Posterior vena cava (tissue), 2 donors: ENCODE measurements around the gene IPO9. TPM values are rescaled to one million over a fixed set of nuclear protein-coding genes. Genes with fewer than 3 reads are reported as not detected.
"Not testable (repeated sequence)": the region's sequence is repeated elsewhere in the genome, so short reads cannot be mapped to it uniquely, and the experiment has no call there.

Experiments used
- DNase-seq: peaks from one replicate; pipeline ENCODE4 v3.0.0-alpha.2; 2020; ENCODE audit warnings: low spot score
- intact Hi-C, 2 donors: fragments of 100-400 bp; cut with DNase I; formaldehyde crosslinking; loops; one replicate each; pipeline versions ENCODE4 v1.14.1 to v1.14.2; 2022 to 2023
- total RNA-seq, 2 donors: library from RNA; stranded (reverse); fragmentation: NEBNext Ultra II Directional; extraction: Animal tissue kit (Norgen Biotek cat#: 25700); gene quantifications; one replicate each; pipeline ENCODE4 v1.2.1, GENCODE V29; 2021
- donor health status: DM: yes; HTN: yes; CAD: no.
- donor health status: DM: yes; HTN: yes; CAD: no.

The IPO9 gene
- total RNA-seq, 2 donors from 2014 or later: 31.7 to 37.5 TPM

GRCh38 chr1:201806801-201807200 lies 22.2 kb upstream of the IPO9 start:
- DNase-seq: no peak
- intact Hi-C loops: no loop called here

- intact Hi-C loops: no loop called here
- no peak for DNase-seq
Observed at GRCh38 chr1:201807958-201808632, 20.9 kb upstream of the IPO9 start.

- intact Hi-C loops: no loop called here
- no peak for DNase-seq
Observed at GRCh38 chr1:201808633-201808990, 20.3 kb upstream of the IPO9 start.

- no peak for DNase-seq
- intact Hi-C loops: no loop called here
Observed at GRCh38 chr1:201809876-201810275, 19.1 kb upstream of the IPO9 start.

DNA sequence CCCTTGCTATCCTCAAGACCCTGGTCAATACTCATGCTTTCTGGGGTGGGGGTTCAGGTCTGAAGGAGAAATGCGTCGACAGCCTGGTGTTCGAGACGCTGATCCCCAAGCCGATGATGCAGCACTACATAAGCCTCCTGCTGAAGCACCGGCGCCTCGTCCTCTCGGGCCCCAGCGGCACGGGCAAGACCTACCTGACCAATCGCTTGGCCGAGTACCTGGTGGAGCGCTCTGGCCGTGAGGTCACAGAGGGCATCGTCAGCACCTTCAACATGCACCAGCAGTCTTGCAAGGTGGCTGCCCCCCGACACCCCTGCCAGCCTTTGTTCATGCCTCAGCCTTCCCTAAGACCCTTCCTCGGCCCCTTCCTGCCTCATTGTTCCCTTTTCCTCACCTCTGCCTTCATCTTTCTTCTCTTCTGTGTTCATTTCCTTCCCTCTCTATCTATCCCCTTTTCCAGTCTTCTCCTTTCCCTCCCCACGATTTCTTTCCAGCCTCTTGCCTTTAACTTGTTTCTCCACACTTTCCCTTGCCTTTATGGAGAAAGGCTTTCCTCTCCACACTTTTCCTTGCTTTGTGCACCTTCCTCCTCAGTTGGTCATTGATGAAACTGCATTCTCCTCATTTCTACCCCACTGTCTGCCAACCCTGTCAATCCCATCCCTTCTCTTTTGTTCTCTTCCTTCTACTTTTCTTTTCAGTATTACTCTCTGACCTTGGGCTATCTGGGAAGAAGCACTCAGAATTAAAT lies 18.3 kb upstream of the IPO9 start:
- intact Hi-C loops: no loop called here
- DNase-seq: no peak

DNA sequence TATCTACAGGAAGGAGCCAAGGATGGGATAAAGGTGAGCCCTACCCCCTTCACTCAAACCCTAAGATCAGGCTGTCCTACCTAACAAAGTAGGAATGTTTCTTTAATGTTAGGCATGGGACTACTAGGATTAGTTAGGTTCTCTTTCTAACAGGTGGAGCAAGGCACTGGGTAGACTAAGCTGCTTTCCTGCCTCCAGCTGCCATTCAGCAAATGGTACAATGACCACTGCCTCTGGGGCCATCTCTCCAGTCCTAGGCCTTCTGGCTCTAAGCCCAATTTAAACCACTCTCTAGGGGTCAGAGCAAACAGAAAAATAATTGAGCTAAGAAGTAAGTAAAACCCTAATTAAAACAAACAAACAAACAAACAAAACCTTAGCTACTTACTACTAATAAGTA lies 15.7 kb upstream of the IPO9 start:
- intact Hi-C loops: no loop called here
- no peak for DNase-seq

- DNase-seq: no peak
- intact Hi-C loops: no loop called here
Observed at GRCh38 chr1:201816309-201816854, 12.6 kb upstream of the IPO9 start.

DNA sequence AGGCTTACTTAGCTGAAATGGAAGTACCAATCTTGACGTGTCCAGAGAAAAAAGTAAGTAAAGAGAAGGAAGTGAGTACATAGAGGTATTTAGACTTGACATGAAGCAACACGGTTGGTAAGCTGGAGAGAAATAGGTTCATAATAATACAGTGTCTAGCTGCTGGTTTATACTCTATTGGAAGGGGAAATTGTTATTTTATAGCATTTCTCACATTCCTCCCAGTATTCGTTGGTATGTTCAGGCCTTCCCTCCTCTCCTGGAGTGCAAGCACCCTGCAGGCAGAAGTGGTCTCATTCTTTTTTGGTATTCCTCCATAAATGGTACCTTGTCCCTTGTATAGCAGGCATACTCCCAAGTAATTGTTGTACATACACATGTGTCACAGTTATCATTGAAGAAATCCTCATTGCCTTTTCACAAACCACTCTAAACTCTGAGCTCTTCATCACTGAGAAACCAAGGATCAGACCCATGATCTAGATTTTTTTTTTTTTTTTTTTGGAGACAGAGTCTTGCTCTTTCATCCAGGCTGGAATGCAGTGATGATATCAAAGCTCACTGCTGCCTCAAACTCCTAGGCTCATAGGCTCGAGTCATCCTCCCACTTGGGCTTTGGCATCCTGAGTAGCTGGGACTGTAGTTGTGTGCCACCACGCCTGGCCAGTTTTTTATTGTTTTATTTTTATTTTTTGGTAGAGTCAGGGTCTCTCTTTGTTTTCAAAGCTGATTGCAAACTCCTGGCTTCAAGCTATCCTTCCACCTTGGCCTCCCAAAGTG lies 9.8 kb upstream of the IPO9 start:
- DNase-seq: no peak
- intact Hi-C loops: no loop called here

DNA sequence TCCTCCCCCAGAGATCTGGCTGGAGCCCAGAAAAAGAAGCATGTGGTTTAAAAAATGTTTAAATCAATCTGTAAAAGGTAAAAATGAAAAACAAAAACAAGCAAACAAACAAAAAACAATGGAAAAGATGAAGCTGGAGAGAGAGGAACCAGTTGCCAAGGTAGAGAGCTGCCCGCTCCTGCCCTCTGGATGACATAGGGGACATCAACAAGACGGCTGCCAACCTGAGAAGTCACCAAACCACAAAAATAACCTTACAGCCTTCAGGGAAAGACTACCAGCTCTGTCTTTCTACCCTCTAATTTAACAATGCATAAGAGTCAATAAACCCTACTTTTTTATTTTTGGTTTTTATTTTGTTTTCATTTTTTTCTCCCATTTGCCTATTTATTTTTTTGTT lies 8.5 kb upstream of the IPO9 start:
- intact Hi-C loops: no loop called here
- no peak for DNase-seq

- intact Hi-C loops: no loop called here
- no peak for DNase-seq
Observed at GRCh38 chr1:201825245-201825644, 3.7 kb upstream of the IPO9 start.

DNA sequence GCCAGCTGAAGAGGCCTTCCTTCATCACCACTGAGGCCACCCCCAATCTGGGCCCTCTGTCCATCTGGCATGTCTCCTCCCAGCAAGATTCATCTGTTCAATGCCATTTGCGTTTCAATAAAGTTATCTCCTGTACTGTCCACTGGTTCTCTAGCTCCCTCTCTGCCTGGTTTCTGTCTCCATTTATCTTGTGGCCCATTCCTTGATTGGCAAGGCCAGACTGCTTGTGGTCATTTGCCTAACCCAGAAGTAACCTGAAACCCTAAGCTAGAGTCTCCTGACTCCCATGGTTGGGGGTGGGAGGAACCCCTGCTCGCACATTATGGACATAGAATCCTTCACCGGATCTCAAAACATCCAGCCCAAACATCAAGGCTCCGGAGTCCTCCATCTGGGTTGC lies 2.1 kb upstream of the IPO9 start:
- no peak for DNase-seq
- intact Hi-C loops: no loop called here

GRCh38 chr1:201827321-201828216 lies 1.4 kb upstream of the IPO9 start:
- intact Hi-C loops: no loop called here
- no peak for DNase-seq

GRCh38 chr1:201828217-201828819 lies 639 bp upstream of the IPO9 start:
- intact Hi-C loops: no loop called here

DNA sequence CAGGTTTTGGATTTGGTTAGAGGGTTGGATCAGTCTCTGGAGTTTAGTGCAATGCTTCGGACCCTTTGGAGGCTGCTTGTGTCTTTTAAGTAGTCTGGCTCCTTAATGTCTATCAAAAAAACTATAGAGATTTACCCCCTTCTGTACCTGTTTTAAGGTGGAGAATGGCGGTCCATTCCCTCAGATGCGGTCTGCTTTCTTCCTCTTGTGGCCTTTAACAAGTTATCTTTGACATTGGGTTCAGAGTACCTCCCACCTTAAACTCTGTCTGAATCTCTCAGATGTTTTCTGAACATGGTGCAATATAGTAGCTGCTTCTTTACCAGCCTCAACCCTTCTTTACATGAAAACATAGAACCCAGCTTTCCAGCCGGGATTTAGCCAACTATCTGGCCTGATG lies 2.4 kb downstream of the IPO9 start:
- DNase-seq: no peak
- intact Hi-C loops: no loop called here

More at GRCh38 chr1:201828217-201828819, 639 bp upstream of the IPO9 start:
- no peak for DNase-seq

- DNase-seq: no peak
- intact Hi-C loops: no loop called here
Observed at GRCh38 chr1:201834621-201835020, 5.7 kb downstream of the IPO9 start.

- DNase-seq: no peak
- intact Hi-C loops: no loop called here
Observed at GRCh38 chr1:201838381-201838780, 9.4 kb downstream of the IPO9 start.

- DNase-seq, intact Hi-C loops: not testable (repeated sequence)
Observed at GRCh38 chr1:201839089-201839488, 10.1 kb downstream of the IPO9 start.

DNA sequence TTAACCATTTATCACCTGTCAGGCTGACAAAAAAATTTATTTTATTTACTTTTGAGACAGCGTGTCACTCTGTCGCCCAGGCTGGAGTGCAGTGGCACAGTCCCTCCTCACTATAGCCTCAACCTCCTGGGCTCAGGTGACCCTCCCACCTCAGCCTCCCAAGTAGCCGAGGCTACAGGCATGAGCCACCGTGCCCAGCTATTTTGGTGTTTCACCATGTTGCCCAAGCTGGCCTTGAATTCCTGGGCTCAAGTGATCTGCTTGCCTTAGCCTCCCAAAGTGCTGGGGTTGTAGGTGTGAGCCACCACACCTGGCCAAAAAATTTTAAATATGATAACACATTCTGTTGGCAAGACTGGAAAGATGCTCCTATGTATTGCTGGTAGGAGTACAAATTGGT lies 11.1 kb downstream of the IPO9 start:
- intact Hi-C loops: no loop called here
- no peak for DNase-seq

- DNase-seq: no peak
- intact Hi-C loops: no loop called here
Observed at GRCh38 chr1:201840490-201840889, 11.5 kb downstream of the IPO9 start.
